CD4-positive, alpha-beta T cell treated with Interleukin-21 for 1 hour (primary cell): ENCODE results near the gene SPINK4.

ENCODE experiments used
- DNase-seq: peaks from one replicate; pipeline ENCODE4 v3.0.0-alpha.2; 2020

Gene SPINK4

DNA sequence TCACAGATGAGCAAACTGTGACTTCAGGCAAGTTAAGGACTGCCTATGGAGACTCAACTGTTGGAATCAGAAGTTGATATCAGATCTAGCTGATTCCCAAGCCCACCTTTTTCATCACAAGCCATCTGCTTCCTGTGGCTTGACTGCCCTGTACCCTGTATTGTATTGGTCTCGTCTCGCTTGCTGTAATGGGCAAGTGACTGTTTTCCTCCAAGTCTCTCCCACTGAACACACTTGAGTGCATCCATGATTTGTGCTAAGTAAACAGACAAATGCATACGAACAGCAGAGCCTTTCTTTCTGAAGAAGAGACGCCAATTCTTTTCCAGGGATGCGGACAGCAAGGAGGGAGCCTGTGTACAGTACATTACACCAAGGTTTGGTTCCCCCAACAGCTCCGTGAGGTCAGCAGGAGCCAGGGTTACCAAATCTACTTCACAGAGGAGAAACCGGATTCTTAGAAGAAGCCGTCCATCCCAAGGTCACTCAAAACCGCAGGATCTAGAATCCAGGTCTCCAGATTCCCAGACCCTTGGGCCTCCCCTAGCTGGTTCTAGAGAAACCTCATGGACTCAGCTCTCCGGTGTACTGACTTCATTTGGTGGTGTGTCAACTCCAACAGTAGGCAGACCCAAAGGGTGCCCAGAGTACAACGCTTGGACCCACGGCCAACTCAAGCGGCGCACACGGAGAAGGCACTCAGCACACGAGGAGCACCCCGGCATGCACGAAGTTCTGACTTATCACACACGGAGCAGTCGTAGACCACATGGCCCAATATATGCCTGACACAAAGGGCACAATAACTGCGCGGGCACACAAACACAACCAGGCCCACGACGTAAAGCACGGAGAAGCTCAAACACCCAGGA is 23.4 kb downstream of the SPINK4 start:
- DNase-seq: no peak

DNA sequence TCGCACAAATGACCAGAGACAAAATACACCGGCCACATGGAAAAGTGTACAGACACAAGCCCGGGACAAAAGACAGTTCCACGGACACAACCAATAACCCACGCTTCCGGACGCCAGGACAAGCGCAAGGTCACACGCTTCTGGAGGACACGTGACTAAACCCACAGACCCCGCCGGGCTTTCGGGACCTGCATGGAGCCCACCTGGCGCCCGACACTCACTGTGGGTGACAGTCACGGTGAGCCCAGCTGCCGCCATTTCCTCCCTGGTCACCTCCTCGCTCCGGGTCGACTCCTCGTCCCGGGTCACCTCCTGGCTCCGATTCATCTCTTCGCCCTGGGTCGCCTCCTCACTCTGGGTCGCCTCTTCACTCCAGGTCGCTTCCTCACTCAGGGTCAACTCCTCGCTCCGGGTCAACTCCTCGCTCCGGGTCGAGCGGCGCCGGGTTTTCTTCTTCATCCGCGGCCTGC is 24.1 kb downstream of the SPINK4 start:
- DNase-seq: peak; percentile 44

DNA sequence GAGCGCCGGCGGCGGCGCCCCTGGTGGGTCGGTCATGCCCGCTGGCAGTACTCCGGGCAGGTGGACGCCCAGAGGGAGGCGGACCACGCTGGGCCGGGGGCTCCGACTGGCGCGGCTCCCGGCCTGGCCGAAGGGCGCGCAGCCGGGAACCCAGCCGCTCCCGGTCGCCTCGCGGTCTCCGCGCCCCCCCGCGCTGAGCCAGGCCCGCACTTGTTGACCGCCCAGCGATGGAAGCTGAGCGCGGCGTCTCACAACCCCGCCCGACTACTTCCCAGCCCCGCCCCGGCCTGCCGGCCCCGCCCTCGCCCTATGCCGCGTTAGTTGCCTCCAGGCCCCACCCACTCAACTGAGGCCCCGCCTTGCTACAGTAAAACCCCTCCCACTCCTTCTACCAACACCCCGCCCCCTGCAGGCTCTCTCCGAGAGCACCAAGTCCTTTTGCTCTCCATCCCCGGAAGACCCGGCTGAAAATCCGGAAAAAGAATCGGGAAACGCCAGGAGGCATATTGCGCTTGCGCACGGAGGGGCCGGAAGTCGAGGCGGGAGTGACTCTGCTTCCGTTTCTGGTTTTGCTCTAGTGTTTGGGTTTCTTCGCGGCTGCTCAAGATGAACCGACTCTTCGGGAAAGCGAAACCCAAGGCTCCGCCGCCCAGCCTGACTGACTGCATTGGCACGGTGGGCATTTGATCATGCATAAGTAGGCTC is 24.7 kb downstream of the SPINK4 start, which contains the start of the genes BAG1 and CHMP5:
BAG1 (minus strand) TSS at position 236 of the 705 bp plus-strand sequence.
CHMP5 (plus strand) TSS at position 577 of the 705 bp plus-strand sequence; CDS start at position 607, 30 bp downstream.
- DNase-seq: peak; percentile 100

DNA sequence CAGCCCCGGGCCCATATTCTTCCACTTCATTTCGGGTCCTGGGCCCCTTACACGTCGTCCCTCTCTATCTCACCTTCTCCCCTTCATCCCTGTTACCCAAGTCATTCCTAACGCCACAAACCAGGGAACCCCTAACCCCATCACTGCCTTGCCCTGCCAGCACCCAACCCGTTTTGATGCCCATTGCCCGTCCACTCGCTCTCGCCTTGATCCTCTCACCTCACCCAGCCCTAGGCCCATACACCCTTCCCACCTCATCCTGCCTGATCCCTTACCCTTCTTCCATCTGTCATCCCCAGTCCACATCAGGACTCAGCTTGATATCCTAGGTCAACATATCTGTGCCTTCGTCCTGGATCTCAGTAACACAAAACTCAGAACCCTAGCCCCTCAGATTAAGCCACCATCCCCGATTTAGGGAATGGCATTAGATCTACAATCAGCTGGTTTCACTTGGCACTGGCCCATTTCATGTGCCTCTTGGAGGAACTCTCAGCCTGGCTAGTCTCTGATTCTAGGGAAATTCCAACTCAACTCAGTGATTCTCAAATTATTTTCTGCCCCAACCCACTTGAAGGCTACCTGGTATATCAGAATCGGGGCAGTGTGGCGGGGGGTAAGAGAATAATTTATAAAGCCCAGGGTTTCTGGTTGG is 25.4 kb downstream of the SPINK4 start:
- DNase-seq: peak; percentile 28

DNA sequence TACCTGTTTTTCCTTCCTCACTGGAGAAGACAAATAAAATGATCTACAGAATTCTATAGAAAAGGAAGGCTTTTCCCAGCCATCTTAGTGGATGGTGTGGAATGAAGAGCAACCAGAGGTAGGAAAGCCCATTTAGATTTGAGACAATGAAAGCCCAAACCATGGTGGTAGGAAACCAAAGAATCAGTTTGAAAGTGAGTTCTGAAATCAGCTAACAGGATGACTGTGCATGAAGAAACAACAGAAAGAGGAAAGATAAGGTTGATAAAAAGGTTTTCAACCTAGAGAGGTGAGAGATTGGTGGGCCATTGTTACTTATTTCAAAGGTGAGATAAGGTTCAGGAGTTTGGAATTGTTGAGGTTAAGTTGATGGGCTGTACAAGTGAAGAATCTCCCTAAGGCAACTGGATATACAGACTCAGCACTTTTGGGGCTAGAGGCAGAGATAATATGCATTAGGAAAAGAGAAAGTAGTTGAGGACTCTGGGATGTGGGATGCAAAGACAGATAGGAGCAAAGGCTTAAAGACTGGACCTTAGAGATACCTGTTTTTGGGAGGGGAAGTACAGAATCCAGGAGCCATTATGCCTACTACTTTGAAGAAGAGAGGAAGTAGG is 27.3 kb downstream of the SPINK4 start:
- no peak for DNase-seq

DNA sequence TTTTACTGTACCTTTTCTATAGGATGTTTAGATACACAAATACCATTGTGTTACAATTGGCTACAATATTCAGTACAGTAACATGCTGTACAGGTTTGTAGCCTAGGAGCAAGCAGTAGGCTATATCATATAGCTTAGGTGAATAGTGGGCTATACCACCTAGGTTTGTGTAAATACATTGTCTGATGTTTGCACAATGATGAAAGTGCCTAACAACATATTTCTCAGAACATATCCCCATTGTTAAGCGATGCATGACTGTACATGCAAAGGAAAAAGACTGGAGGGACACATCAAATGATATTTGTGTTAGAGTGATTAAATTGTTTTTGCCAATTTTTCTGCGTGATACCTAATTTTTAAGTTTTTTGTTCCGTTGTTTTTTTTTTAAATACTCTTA is 30.2 kb downstream of the SPINK4 start:
- DNase-seq: no peak

DNA sequence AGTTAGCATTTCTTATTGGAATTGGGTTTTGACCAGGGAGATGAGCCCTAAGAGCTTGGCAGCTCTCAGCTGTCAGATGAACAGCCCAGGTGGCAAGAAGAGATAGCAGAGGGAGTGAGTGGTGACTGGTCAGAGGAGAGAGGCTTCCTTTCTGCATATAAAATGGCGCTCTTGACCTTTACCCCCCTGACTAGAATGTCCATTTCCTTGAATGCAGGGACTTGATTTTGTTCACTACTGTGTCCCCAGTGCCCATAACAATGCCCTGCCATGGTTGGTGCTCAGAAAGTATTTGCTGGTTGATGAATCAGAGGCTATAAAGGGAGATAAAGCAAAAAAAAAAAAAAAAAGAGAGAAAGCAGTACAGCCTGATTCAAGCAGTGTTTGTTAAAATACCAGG is 32.1 kb downstream of the SPINK4 start:
- no peak for DNase-seq

DNA sequence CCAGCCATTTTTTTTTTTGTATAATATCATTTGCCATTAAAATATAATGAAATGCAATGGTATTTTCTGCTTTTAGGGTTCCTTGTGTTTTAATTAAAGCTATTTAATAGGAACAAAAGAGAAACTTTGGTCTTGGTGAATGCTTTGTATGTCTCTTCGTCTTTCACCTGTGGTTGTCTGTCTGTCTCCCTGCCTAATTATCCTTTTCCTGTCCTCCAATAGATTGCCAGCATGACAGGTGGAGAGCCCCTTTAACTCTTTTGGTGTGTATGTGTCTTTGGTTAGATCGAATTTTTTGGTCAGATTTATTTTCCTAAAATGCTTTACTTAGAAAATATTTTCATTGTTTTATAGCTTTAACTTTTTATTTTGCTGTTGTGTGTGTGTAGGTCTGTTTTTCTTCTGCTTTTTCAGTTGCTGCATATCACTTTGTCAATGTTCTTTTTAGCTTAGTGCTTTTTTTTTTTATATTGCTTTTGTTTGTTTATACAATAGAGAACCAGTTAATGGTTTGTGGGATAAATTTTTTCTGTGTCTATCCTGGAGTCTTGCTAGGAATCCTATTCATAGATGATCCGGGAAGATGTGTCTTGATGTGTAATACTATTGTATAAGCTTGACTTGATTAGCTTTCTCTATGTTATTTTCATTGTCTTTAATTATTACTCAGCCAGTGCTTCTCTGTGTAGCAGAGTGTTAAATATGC is 33.5 kb downstream of the SPINK4 start:
- DNase-seq: no peak

DNA sequence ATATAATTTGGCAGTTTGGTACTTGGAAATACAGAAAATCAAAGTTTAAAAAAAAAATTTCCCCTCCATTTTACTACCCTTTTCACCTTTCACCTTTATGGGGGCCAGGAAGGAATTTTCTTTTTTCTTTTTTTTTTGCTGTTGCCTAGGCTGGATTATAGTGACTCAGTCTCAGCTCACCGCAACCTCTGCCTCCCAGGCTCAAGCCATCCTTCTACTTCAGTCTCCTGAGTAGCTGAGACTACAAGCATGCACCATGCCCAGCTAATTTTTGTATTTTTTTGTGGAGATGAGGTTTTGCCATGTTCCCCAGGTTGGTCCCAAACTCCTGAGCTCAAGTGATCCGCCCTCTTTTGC is 34.0 kb downstream of the SPINK4 start:
- no peak for DNase-seq

DNA sequence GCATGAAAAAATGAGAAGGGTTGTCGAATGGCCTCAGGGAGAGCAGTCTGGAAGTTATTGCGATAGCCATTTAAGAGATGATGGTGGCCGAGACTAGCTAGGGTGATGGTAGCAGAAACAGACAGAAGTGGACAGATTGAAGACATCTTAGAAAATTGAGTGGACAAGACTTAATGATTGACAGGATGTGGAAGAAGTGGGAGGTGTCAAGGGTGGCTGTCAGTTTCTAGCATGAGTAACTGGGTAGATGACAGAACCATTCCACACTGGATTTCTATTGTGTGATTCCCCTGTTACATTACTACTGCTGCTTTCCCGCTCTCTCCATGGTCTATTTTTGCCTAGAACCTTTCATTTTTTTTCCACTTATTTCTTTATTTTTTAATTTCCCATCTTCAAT is 37.5 kb downstream of the SPINK4 start:
- DNase-seq: no peak

DNA sequence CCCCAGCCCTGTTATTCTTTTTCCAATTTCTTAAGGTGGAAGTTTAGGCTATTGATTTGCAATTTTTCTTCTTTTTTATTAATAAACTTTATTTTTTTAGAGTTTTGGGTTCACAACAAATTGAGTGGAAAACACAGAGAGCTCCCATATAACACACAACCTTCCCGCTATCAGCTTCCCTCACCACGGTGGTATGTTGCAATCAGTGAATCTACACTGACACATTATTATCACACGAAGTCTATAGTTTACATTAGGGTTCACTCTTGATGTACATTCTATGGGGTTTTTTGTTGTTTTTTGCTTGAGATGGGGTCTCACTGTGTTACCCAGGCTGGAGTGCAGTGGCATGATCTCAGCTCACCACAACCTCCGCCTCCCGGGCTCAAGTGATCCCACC is 45.5 kb downstream of the SPINK4 start:
- no peak for DNase-seq

DNA sequence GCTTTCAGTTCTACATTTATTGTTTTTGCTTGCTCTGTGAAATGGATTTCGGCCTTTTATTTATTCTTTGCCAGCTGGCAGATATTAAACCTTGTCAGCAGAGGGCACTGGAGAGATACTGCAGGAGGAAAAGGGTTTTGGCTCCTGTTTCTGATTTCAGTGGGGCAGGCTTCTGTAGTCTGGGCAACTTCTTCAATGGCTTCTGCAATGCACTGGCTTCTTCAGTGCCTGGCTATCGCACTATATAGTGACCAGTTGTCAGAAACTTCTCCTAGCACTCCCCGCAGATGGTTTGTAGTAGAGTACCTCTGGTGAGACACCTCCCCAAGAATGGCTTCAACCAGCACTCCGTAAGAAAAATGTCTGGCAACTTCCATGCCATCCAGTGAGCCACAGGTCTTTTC is 47.1 kb downstream of the SPINK4 start:
- DNase-seq: peak; percentile 81

DNA sequence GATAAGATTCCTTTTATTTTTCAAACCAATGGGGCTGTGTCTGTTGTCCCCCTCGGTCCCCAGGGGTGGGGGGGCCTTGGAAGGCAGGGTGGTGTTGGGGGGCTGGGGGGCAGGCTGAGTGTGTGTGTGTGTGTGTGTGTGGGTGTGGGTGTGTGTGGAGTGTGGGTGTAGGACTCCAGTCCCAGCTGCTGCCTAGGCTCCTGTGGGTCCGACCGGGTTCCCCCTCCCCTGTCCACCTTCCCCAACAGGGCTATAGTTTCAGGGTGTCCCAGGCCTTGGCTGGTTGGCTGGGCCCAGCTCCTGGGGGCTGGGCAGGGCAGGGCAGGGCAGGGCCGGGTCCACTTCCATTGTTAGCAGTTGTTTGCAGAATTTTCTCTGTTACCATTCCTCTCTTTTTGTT is 48.3 kb downstream of the SPINK4 start:
- DNase-seq: no peak

DNA sequence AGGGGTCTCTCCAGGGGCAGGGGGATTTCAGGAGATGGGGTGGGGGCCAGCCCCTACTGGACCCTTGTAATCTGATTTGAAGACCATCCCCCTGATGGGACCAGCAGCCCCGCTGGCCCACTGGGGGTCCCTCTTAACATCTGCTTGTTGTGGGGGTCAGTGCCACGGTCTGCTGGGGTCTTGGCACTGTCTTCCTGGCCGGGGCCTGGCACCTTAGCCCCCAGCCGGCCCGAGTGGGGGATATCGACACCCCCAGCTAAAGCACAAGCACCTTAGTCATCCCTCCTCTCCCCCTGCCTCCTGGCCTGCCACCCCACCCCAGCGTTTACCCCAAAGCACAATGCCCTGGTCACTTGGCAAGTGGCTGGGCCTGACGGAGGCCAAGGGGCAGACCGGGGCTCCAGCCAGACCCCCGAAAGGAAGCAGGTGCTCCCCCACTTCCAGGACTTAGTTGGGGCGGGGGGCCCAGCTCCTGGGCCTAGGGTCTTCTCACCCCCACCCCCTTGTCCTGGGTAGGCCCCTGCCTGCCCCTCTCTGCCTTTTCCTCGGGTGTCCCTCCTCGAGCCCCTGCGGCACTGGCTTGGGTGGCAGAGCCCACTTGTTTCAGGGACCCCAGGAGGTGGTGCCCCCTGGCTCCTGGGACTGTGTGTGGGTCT is 49.0 kb downstream of the SPINK4 start:
- DNase-seq: no peak

DNA sequence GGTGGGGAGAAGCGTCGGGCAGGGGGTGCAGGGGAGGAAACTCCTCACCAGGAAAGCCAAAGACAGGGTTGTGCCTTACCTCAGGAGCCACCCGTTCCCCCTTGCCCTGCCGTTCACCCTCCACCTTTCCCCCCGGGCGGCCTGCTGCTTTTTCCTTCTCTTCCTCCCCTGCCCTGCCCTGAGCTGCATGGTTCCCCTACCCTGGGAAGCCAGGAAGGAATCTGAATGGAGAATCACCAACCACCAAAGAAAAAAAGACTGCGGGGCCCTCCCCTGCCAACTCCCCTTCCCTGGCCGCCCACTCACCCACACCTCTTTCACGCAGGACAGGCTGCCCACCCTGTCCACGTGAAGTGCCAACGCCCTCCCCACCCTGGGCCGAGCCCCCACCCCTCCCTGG is 49.5 kb downstream of the SPINK4 start:
- DNase-seq: peak; percentile 40

DNA sequence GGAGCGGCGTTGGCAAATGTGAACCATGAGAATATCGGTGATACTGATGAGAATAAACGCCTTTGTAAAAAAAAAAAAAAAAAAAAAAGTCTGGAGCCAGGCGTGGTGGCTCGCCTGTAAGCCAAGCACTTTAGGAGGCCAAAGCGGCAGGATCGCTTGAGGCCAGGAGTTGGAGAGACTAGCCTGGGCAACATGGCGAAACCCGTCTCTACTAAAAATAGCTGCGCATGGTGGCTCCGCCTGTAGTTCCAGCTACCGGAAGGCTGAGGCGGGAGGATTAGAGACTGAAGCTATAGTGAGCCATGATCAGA is 49.9 kb downstream of the SPINK4 start:
- DNase-seq: no peak

DNA sequence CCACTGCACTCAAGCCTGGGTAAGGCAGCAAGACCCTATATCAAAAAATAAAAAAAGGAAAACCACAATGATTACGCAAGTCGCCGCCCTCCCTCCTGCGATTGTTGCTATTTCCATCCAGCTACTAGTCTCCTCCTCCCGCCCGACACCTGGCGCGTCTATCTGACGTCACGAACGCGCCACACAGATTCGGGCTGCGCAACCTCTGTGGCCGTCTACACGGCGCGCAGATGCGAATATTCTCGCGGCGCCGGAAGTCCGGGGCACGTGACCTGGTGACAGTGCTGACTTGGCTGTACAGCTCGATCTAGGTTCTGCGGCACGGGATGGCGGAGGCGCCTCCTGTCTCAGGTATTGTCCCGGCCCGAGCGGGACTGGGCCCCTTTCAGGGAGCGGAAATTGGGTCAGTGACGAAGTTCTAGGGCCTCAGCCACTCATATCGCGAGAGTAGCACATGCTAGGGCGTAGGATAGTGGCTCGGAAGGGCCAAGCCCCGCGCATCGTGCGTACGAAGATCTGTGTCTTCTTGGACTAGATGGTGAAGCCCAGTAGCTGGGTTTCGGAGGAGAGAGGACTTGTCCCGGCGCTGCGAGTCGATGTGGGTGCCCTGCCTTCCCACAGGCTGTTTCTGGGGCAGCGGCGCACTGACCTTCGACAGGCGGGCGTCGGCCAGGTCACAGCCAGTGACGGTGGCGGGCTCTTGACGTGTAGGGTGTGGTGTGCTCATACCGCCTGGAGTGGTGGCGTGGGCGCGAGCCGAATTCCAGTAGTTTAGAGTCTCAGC is 50.5 kb downstream of the SPINK4 start, which contains the start of gene NFX1:
NFX1 (plus strand) TSS at position 270 of the 784 bp plus-strand sequence; CDS start at position 327, 57 bp downstream.
- peak; percentile 99 for DNase-seq

DNA sequence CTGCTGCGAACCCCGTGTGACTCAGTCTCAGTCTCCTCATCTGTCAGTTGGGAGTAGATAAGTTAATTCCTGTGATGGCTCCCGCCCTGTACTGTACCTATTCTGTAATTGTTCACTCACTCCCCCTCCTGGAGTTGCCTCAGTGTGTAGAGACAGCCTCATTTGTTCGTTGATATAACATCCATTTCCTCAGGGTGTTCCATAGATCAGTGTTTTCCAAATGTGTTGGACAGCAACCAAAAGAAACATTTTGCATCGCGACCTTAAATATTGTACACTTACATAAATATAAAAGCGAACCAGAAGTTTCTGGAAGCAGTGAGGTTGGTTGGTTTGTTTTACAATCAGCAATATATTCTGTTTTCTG is 51.0 kb downstream of the SPINK4 start:
- no peak for DNase-seq

DNA sequence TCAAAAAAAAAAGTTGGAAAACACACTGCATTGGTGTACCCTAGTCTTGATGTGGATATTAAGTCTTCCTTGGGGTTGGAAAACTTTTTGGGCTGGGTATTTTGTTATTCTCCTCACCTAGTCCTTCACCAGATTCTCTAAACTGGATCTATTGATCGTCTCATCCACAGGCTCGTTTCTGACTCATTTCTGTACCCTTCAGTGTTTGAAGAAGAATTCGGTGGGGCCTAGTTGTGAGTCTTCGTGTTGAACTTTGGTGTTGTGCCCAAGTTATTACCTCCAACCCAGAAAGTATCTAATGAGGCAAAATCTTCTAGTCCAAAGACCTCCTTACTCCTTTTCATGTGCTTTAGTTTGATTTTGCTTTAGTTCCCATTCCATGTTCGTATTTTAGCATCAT is 51.9 kb downstream of the SPINK4 start:
- DNase-seq: no peak

DNA sequence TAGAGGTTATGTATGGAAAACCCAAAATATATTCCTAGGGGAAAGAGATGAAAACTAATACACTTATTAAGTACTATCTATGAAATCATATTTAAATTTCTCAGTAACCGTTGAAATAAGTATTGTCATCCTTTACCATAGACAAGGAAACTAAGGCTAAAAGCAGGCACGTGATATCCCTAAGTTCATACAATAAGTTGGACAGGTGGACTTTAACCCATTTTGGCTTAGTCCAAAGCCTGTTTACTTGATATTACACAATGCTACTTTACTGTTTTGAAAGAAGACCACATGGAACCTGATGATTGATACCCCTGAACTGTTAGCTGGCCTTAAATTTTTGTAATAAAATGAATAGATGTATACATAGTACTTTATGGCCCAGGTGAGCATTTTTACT is 53.8 kb downstream of the SPINK4 start:
- DNase-seq: no peak
